Fibroblast of skin of left biceps (primary cell): ENCODE measurements around the gene LRRC15.
A peak's percentile ranks its signal among the peaks of the same experiment; 100 is the strongest.

Experiments
- DNase-seq, 2 experiments: peaks; one replicate each; pipeline ENCODE4 v3.0.0-alpha.2; 2013; ENCODE audit warnings: low read depth in 2 of 2

LRRC15 gene

GRCh38 chr3:194320744-194321243 is 48.7 kb downstream of the LRRC15 start:
- DNase-seq, result no peak

GRCh38 chr3:194320100-194320499 is 49.4 kb downstream of the LRRC15 start:
- DNase-seq, result no peak

GRCh38 chr3:194318511-194319161 is 50.9 kb downstream of the LRRC15 start:
- no peak for DNase-seq

GRCh38 chr3:194316918-194317317 is 52.6 kb downstream of the LRRC15 start:
- no peak for DNase-seq

GRCh38 chr3:194315965-194316361 is 53.6 kb downstream of the LRRC15 start:
- DNase-seq, result no peak

- DNase-seq, result peak in 1 of 2 experiments; percentile 66
These were observed 54.2 kb downstream of the LRRC15 start for GRCh38 chr3:194315088-194315964.

GRCh38 chr3:194314388-194315068 is 55.0 kb downstream of the LRRC15 start:
- no peak for DNase-seq

GRCh38 chr3:194313560-194314387 is 55.8 kb downstream of the LRRC15 start:
- no peak for DNase-seq

GRCh38 chr3:194312743-194313281 is 56.7 kb downstream of the LRRC15 start:
- DNase-seq, result peak; percentile 85 to 86

- no peak for DNase-seq
These were observed 57.3 kb downstream of the LRRC15 start for GRCh38 chr3:194312186-194312742.

- no peak for DNase-seq
These were observed 58.5 kb downstream of the LRRC15 start for GRCh38 chr3:194311000-194311399.

GRCh38 chr3:194310060-194310835 is 59.3 kb downstream of the LRRC15 start:
- DNase-seq, result no peak

- no peak for DNase-seq
These were observed 60.7 kb downstream of the LRRC15 start for GRCh38 chr3:194308601-194309449.

GRCh38 chr3:194307849-194308248 is 61.7 kb downstream of the LRRC15 start:
- DNase-seq, result no peak

- no peak for DNase-seq
These were observed 62.5 kb downstream of the LRRC15 start for GRCh38 chr3:194306771-194307640.

GRCh38 chr3:194306109-194306686 is 63.3 kb downstream of the LRRC15 start:
- DNase-seq, result no peak

GRCh38 chr3:194305356-194306108 is 64.0 kb downstream of the LRRC15 start:
- DNase-seq, result no peak
